Stomach (tissue), 4 donors: ENCODE results near the gene MAN2C1.

Source experiments
- POLR2A ChIP-seq, 4 donors: fragments of 450-650 bp; IDR thresholded peaks; one replicate each; pipeline ENCODE4 v1.6.1; 2016; ENCODE audit warnings: antibody characterized with exemption in 4 of 4, control low read depth in 2 of 4, mild to moderate bottlenecking in 1 of 4, moderate library complexity in 1 of 4
- POLR2AphosphoS5 ChIP-seq, 3 donors: sonication (generic); formaldehyde crosslinking; IDR thresholded peaks; one replicate each; pipeline ENCODE4 v1.6.1; 2016; ENCODE audit warnings: antibody characterized with exemption in 3 of 3
- TF ChIP-seq, protein P1 (sequence below), 7 experiments: fragments of 450-650 bp in 4 of 7; fragments of 200-600 bp in 3 of 7; sonication (generic) in 3 of 7; IDR thresholded peaks; one replicate each; pipeline ENCODE4 v1.5.1; 2016 to 2019; ENCODE audit warnings: antibody characterized with exemption in 7 of 7, control low read depth in 2 of 7, mild to moderate bottlenecking in 1 of 7

- TF ChIP-seq, protein P1, sequence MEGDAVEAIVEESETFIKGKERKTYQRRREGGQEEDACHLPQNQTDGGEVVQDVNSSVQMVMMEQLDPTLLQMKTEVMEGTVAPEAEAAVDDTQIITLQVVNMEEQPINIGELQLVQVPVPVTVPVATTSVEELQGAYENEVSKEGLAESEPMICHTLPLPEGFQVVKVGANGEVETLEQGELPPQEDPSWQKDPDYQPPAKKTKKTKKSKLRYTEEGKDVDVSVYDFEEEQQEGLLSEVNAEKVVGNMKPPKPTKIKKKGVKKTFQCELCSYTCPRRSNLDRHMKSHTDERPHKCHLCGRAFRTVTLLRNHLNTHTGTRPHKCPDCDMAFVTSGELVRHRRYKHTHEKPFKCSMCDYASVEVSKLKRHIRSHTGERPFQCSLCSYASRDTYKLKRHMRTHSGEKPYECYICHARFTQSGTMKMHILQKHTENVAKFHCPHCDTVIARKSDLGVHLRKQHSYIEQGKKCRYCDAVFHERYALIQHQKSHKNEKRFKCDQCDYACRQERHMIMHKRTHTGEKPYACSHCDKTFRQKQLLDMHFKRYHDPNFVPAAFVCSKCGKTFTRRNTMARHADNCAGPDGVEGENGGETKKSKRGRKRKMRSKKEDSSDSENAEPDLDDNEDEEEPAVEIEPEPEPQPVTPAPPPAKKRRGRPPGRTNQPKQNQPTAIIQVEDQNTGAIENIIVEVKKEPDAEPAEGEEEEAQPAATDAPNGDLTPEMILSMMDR (IDR thresholded peaks at IDR 0.05) = no peak
- no peak for TF ChIP-seq POLR2A (IDR thresholded peaks at IDR 0.05)
- TF ChIP-seq POLR2AphosphoS5 (IDR thresholded peaks at IDR 0.05) = no peak
Measured at GRCh38 chr15:75407083-75407482, 38.7 kb upstream of the MAN2C1 start.
